ENCODE data around the gene B3GAT1.

The B3GAT1 gene

DNA sequence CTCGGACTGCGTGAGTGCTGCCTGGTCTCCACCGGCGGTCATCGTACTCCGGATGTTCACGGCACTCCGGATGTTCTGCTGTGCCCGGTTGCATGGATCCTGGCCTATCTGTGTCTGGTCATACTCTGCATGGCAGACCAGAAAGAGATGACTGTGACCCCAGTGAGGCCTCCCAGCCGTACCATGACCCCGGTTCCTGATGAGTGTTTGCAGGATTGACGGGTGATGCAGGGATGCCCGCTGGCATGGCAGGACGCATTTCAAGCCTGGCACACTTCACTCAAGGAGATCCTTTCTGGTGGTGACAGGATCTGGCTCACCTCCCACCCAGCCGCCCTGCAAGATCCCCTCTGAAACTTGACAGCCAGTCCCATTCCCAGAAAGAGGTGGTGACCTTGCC, 74.0 kb downstream of the B3GAT1 start:
- no peak overlapping the region for H3K9ac ChIP-seq (ENCODE audit: low read length)
- H3K27me3 ChIP-seq (ENCODE audit: low read depth, low read length): no peaks in the 10 kb centered on the region
- TF ChIP-seq, protein P1, sequence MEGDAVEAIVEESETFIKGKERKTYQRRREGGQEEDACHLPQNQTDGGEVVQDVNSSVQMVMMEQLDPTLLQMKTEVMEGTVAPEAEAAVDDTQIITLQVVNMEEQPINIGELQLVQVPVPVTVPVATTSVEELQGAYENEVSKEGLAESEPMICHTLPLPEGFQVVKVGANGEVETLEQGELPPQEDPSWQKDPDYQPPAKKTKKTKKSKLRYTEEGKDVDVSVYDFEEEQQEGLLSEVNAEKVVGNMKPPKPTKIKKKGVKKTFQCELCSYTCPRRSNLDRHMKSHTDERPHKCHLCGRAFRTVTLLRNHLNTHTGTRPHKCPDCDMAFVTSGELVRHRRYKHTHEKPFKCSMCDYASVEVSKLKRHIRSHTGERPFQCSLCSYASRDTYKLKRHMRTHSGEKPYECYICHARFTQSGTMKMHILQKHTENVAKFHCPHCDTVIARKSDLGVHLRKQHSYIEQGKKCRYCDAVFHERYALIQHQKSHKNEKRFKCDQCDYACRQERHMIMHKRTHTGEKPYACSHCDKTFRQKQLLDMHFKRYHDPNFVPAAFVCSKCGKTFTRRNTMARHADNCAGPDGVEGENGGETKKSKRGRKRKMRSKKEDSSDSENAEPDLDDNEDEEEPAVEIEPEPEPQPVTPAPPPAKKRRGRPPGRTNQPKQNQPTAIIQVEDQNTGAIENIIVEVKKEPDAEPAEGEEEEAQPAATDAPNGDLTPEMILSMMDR (IDR thresholded peaks at IDR 0.05; ENCODE audit: low read depth, low read length): no peak
- no peak for TF ChIP-seq EZH2phosphoT487 (IDR thresholded peaks at IDR 0.05; ENCODE audit: low read depth)
- H3K9me3 ChIP-seq (ENCODE audit: insufficient read depth, low read length): no peaks in the 10 kb centered on the region
- H2AFZ ChIP-seq (ENCODE audit: low read depth, low read length): no peak overlapping the region
- no peaks in the 10 kb centered on the region for H4K20me1 ChIP-seq (ENCODE audit: insufficient read depth, low read length)
- H3K4me1 ChIP-seq (ENCODE audit: low read length): no peaks in the 10 kb centered on the region
- H3K36me3 ChIP-seq (replicated peaks; ENCODE audit: low read depth, low read length): no peaks in the 10 kb centered on the region
- no peak overlapping the region for H3K4me2 ChIP-seq (ENCODE audit: low read length)
- H3K27ac ChIP-seq (ENCODE audit: low read length): no peak overlapping the region
- no peaks in the 10 kb centered on the region for H3K79me2 ChIP-seq (ENCODE audit: low read length)
- H3K4me3 ChIP-seq (ENCODE audit: low read length): no peak overlapping the region

DNA sequence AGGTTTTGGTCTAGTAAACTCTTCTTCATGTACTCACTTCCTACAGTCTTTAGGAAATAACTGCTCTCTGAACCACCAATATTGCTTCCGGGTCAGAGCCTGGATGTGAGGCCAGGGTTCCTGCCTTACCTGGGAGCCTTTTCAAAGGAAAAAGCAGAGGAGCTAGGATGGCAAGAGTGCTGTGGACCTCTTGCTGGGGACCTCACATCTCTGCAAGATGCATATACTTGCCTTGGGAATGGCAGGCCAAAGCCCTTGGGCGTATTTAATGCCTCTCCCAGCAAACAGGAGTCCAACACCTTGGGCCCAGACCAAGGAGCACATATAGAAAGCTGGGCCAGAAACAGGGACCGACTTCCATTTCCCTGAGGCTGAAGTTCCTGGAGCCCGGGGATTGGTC, 75.0 kb downstream of the B3GAT1 start:
- Histone ChIP-seq H4K20me1 (ENCODE audit: insufficient read depth, low read length) (no peaks in the 10 kb centered on the region), H3K4me1 (ENCODE audit: low read length) (no peaks in the 10 kb centered on the region), H3K27ac (ENCODE audit: low read length) (no peak overlapping the region), H3K9me3 (ENCODE audit: insufficient read depth, low read length) (no peaks in the 10 kb centered on the region), H3K27me3 (ENCODE audit: low read depth, low read length) (no peaks in the 10 kb centered on the region), H3K4me2 (ENCODE audit: low read length) (no peak overlapping the region), H3K79me2 (ENCODE audit: low read length) (no peaks in the 10 kb centered on the region), H3K36me3 (replicated peaks; ENCODE audit: low read depth, low read length) (no peaks in the 10 kb centered on the region), H2AFZ (ENCODE audit: low read depth, low read length) (no peak overlapping the region), H3K9ac (ENCODE audit: low read length) (no peak overlapping the region), H3K4me3 (ENCODE audit: low read length) (no peak overlapping the region)
- TF ChIP-seq, protein P1 (IDR thresholded peaks at IDR 0.05; ENCODE audit: low read depth, low read length): no peak
- no peak for TF ChIP-seq EZH2phosphoT487 (IDR thresholded peaks at IDR 0.05; ENCODE audit: low read depth)

DNA sequence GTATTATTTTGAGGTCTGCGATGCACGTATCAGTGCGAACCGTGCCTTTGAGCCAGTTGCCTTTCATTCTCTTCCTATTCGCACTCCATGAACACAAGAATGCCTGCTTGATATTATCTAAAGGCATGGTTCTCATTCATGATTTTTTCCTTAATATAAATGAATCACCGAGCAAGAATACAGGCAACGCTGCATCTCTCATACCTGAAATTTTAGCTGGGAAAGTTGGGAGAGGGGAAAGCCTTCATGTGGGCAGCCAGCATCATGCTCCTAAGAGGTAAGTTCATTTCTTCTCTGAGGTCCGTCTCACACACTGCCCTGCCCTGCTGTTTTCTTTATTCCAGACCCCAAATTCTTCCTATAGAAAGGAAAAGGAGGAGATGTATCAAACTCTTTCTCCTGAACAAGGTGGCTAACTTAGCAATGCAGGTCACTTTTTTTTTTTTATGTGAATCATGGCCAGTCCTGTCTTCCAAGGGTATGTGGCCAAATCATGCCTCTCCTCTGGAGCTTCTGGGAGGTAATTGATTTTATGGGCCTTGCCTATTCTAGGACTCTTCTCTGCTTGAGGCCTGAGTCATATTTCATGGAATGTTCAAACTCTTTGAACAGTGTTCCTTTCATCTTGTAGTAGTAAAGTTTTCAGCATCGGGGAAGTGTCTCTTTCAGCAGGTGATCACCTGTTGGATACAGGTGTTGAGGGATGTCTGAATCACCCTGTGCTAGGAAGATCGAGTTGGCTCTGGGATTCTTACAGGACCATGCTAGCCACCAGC, 77.1 kb downstream of the B3GAT1 start:
- Histone ChIP-seq H3K4me2 (ENCODE audit: low read length) (no peak overlapping the region), H3K4me3 (ENCODE audit: low read length) (no peak overlapping the region), H3K79me2 (ENCODE audit: low read length) (no peaks in the 10 kb centered on the region), H3K4me1 (ENCODE audit: low read length) (no peaks in the 10 kb centered on the region), H3K9me3 (ENCODE audit: insufficient read depth, low read length) (no peaks in the 10 kb centered on the region), H4K20me1 (ENCODE audit: insufficient read depth, low read length) (no peaks in the 10 kb centered on the region), H3K27me3 (ENCODE audit: low read depth, low read length) (no peaks in the 10 kb centered on the region), H3K36me3 (replicated peaks; ENCODE audit: low read depth, low read length) (no peaks in the 10 kb centered on the region), H3K9ac (ENCODE audit: low read length) (no peak overlapping the region), H2AFZ (ENCODE audit: low read depth, low read length) (no peak overlapping the region), H3K27ac (ENCODE audit: low read length) (no peak overlapping the region)
- TF ChIP-seq EZH2phosphoT487 (IDR thresholded peaks at IDR 0.05; ENCODE audit: low read depth): no peak
- TF ChIP-seq, protein P1 (IDR thresholded peaks at IDR 0.05; ENCODE audit: low read depth, low read length): no peak

DNA sequence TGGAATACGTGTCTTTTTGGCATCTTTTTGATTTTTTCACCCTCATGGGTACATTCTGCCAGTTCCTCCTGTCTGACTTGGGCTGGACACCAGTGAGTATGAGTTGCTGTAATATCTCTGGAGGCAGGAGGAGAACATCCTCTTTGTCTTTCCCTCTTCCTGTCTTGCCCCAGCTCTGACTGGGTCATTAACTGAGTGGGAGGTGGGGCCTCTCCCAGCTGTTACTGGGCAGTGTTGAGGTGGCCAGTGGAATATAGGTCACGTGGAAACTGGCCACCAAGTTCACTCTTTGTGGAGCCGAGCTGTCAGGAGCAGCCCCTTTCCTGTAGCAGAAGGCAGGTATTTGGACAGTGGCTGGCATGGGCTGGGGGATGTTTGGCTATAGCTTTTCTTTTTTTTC, 78.1 kb downstream of the B3GAT1 start:
- no peaks in the 10 kb centered on the region for H3K36me3 ChIP-seq (replicated peaks; ENCODE audit: low read depth, low read length)
- no peaks in the 10 kb centered on the region for H3K27me3 ChIP-seq (ENCODE audit: low read depth, low read length)
- no peak overlapping the region for H3K4me3 ChIP-seq (ENCODE audit: low read length)
- no peak overlapping the region for H2AFZ ChIP-seq (ENCODE audit: low read depth, low read length)
- no peaks in the 10 kb centered on the region for H4K20me1 ChIP-seq (ENCODE audit: insufficient read depth, low read length)
- no peaks in the 10 kb centered on the region for H3K79me2 ChIP-seq (ENCODE audit: low read length)
- no peaks in the 10 kb centered on the region for H3K9me3 ChIP-seq (ENCODE audit: insufficient read depth, low read length)
- H3K4me1 ChIP-seq (ENCODE audit: low read length): no peaks in the 10 kb centered on the region
- H3K27ac ChIP-seq (ENCODE audit: low read length): no peak overlapping the region
- no peak overlapping the region for H3K9ac ChIP-seq (ENCODE audit: low read length)
- H3K4me2 ChIP-seq (ENCODE audit: low read length): no peak overlapping the region
- TF ChIP-seq, protein P1 (IDR thresholded peaks at IDR 0.05; ENCODE audit: low read depth, low read length): no peak
- TF ChIP-seq EZH2phosphoT487 (IDR thresholded peaks at IDR 0.05; ENCODE audit: low read depth): no peak

All from OCI-LY3 (cell line).